Transverse colon (tissue), 4 donors: ENCODE results near the gene MECR. TPM values are rescaled to one million over a fixed set of nuclear protein-coding genes. Genes with fewer than 3 reads are reported as not detected.

Experiments used
- DNase-seq: peaks from one replicate; pipeline ENCODE4 v3.0.0-alpha.2; 2019
- H3K27ac ChIP-seq, 4 donors: fragments of 200-600 bp; sonication (generic); 2 replicates each; pipeline ENCODE4 v1.5.1; 2016 to 2018; ENCODE audit warnings: inconsistent platforms in 4 of 4
- H3K27me3 ChIP-seq: fragments of 200-600 bp; sonication (generic); 2 replicates; pipeline ENCODE4 v1.5.1; 2017; ENCODE audit warnings: inconsistent platforms
- H3K36me3 ChIP-seq, 4 donors: fragments of 200-600 bp; sonication (generic); 2 replicates each; pipeline ENCODE4 v1.5.1; 2017 to 2019; ENCODE audit warnings: inconsistent platforms in 4 of 4
- H3K4me1 ChIP-seq, 4 donors: fragments of 200-600 bp; sonication (generic); 2 replicates each; pipeline ENCODE4 v1.5.1; 2017 to 2020; ENCODE audit warnings: inconsistent platforms in 4 of 4
- H3K4me3 ChIP-seq, 4 donors: fragments of 200-600 bp; sonication (generic); 1 replicate in 1 of 4; 2 replicates in 3 of 4; pipeline versions ENCODE4 v1.5.1 to v1.6.1; 2017 to 2019; ENCODE audit warnings: inconsistent platforms in 4 of 4
- H3K9me3 ChIP-seq, 2 donors: fragments of 200-600 bp; sonication (generic); 2 replicates each; pipeline ENCODE4 v1.5.1; 2017 to 2019; ENCODE audit warnings: inconsistent platforms in 2 of 2
- EP300 ChIP-seq: sonication (generic); formaldehyde crosslinking; IDR thresholded peaks from one replicate; pipeline ENCODE4 v1.6.1; 2017; ENCODE audit warnings: antibody characterized with exemption, low read depth
- POLR2A ChIP-seq: fragments of 450-650 bp; IDR thresholded peaks from one replicate; pipeline ENCODE4 v1.6.1; 2016; ENCODE audit warnings: antibody characterized with exemption, mild to moderate bottlenecking, moderate library complexity
- POLR2AphosphoS5 ChIP-seq, 3 donors: sonication (generic); formaldehyde crosslinking; IDR thresholded peaks; one replicate each; pipeline ENCODE4 v1.6.1; 2016; ENCODE audit warnings: antibody characterized with exemption in 3 of 3
- WGBS, 2 donors: methylation state at CpG; one replicate each; pipeline ENCODE4 v1.1.5; 2018; ENCODE audit warnings: low coverage in 1 of 2; 5-methylcytosine and 5-hydroxymethylcytosine counted together
- in situ Hi-C, 4 donors: fragments of 200-750 bp; cut with MboI; loops; one replicate each; pipeline versions ENCODE4 v1.15.0 to v1.15.1; 2017; ENCODE audit warnings: low sequenced_read_pairs in 3 of 4, low pct_ligation_motif_present in 1 of 4, low pct_unique_long_range_greater_than_20kb in 1 of 4
- intact Hi-C: fragments of 100-400 bp; cut with DNase I; formaldehyde crosslinking; loops from one replicate; pipeline ENCODE4 v1.15.1; 2023; ENCODE audit warnings: low total_unique reads
- total RNA-seq, 4 donors: library from RNA; depleted of rRNA; stranded (reverse); fragments of >200 nt; gene quantifications; one replicate each; pipeline ENCODE4 v1.1.0, GENCODE V29; 2016
- TF ChIP-seq, protein P1 (sequence below), 5 experiments: fragments of 200-600 bp in 3 of 5; fragments of 450-650 bp in 2 of 5; sonication (generic) in 3 of 5; IDR thresholded peaks; 1 replicate in 2 of 5; 2 replicates in 3 of 5; pipeline ENCODE4 v1.5.1; 2016 to 2017; ENCODE audit warnings: antibody characterized with exemption in 5 of 5, inconsistent platforms in 3 of 5, mild to moderate bottlenecking in 2 of 5, moderate library complexity in 1 of 5

The MECR gene
- total RNA-seq, 4 donors from 2014 or later, result 5.2 to 16.0 (median 12.2) TPM; not detected in 1

GRCh38 chr1:29245876-29246275, 15.1 kb upstream of the MECR start:
- DNase-seq, result peak; percentile 27
- intact Hi-C loops (no loop called here), in situ Hi-C loops (loop anchor here (10.0 to 25.0 kb wide), 5 partner anchors 841 to 1466 kb away; partner anchors contain the start of gene MATN1 (in 1 of the 4))
- H3K4me1 ChIP-seq, result no peaks in the 10 kb centered on the region
- H3K4me3 ChIP-seq, result no peak overlapping the region
- H3K9me3 ChIP-seq, result no peaks in the 10 kb centered on the region
- H3K36me3 ChIP-seq, result no peaks in the 10 kb centered on the region
- H3K27ac ChIP-seq, result no peak overlapping the region
- 48 to 76% methylated on average over 2 to 5 of the region's 5 CpGs for WGBS, 2 donors
- TF ChIP-seq POLR2AphosphoS5 (IDR thresholded peaks at IDR 0.05) (no peak), POLR2A (no peak)
- TF ChIP-seq, protein P1, sequence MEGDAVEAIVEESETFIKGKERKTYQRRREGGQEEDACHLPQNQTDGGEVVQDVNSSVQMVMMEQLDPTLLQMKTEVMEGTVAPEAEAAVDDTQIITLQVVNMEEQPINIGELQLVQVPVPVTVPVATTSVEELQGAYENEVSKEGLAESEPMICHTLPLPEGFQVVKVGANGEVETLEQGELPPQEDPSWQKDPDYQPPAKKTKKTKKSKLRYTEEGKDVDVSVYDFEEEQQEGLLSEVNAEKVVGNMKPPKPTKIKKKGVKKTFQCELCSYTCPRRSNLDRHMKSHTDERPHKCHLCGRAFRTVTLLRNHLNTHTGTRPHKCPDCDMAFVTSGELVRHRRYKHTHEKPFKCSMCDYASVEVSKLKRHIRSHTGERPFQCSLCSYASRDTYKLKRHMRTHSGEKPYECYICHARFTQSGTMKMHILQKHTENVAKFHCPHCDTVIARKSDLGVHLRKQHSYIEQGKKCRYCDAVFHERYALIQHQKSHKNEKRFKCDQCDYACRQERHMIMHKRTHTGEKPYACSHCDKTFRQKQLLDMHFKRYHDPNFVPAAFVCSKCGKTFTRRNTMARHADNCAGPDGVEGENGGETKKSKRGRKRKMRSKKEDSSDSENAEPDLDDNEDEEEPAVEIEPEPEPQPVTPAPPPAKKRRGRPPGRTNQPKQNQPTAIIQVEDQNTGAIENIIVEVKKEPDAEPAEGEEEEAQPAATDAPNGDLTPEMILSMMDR (IDR thresholded peaks at IDR 0.05), result peak in 4 of 5 experiments; percentile 50 to 72 (median 52)
- no peaks in the 10 kb centered on the region for H3K27me3 ChIP-seq

DNA sequence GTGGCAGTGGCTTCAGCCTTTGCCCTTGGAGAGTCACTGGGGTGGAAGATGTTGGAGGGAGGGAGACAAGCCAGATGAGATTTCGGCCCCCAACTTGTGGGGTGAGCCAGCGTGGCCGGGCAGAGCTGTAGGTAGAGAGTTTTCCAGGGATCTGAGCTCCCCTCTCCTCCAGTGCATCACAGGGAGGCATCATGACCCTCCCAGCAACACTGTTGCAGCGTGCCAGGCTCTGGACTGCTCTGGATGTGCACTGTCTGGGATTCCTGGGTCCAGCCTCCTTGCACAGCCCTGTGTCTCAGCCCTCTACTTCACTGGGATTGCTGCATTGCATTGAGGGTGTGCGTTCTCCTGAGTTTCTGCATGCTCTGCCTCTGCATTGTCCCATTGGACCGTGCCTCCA, 14.5 kb upstream of the MECR start:
- Histone ChIP-seq H3K9me3 (no peaks in the 10 kb centered on the region), H3K4me3 (no peak overlapping the region), H3K27me3 (no peaks in the 10 kb centered on the region), H3K36me3 (no peaks in the 10 kb centered on the region), H3K27ac (no peak overlapping the region), H3K4me1 (no peaks in the 10 kb centered on the region)
- DNase-seq, result no peak
- intact Hi-C loops, result no loop called here
- in situ Hi-C loops, result loop anchor here (10.0 to 25.0 kb wide), 5 partner anchors 842 to 1467 kb away; partner anchors contain the start of gene MATN1 (in 1 of the 4)
- TF ChIP-seq EP300, result no peak
- TF ChIP-seq POLR2A, result no peak
- TF ChIP-seq, protein P1 (IDR thresholded peaks at IDR 0.05), result no peak
- TF ChIP-seq POLR2AphosphoS5 (IDR thresholded peaks at IDR 0.05), result no peak
- 75% methylated on average over 6 of the region's 6 CpGs; no CpG with 5 or more reads in 1 of the 2 donors for WGBS, 2 donors

- in situ Hi-C loops, result loop anchor here (10.0 to 25.0 kb wide), 5 partner anchors 843 to 1468 kb away; partner anchors contain the start of gene MATN1 (in 1 of the 4)
- no peak for DNase-seq
- 60 to 67% methylated on average over 2 to 3 of the region's 3 CpGs for WGBS, 2 donors
Observed at GRCh38 chr1:29243871-29244200, 13.1 kb upstream of the MECR start.

DNA sequence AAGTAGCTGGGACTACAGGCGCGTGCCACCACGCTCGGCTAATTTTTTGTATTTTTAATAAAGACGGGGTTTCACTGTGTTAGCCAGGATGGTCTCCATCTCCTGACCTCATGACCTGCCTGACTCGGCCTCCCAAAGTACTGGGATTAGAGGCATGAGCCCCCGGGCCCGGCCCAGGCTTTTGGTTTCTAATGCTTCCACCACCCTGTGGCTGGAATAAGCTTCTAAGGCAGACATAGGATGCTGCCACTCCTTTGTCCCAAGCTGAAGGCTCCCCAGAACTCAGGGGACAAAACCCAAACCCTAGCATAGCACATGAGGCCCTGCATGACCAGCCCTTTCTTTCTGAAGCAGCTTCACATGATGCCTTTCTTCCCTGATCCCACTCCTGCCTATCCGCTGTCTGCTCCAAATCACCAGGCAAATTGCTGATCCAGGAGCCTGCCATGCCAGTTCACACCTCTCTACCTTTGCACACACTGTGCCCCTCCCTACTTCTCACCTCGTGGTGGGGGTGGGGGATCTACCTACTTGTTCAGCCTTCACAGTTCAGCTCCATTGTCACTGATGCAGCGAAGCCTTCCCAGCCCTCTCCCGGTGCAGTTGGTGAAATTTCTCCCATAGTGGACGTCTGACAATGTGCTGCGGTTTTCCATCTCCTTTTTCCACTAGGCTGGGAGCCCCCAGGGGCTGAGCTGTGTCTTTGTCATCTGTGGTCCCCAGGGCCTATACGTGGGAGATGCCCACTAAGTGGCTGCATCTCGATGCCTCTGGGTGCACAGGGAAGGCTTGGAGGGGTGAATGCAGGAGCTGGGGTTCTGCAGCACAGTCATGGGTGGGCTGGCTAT, 12.5 kb upstream of the MECR start:
- no peaks in the 10 kb centered on the region for H3K9me3 ChIP-seq
- no peak overlapping the region for H3K4me3 ChIP-seq
- peaks cover 0 to 6% (median 3%) of the 10 kb centered on the region in 4 donors for H3K4me1 ChIP-seq
- no peak for DNase-seq
- TF ChIP-seq POLR2A, result no peak
- TF ChIP-seq, protein P1 (IDR thresholded peaks at IDR 0.05), result no peak
- TF ChIP-seq EP300, result no peak
- no peak for TF ChIP-seq POLR2AphosphoS5 (IDR thresholded peaks at IDR 0.05)
- H3K36me3 ChIP-seq, result no peaks in the 10 kb centered on the region
- in situ Hi-C loops, result loop anchor here (10.0 to 25.0 kb wide), 5 partner anchors 844 to 1469 kb away; partner anchors contain the start of gene MATN1 (in 1 of the 4)
- 67 to 79% methylated on average over 6 to 16 of the region's 16 CpGs for WGBS, 2 donors
- peaks cover 18% of the 10 kb centered on the region for H3K27me3 ChIP-seq
- intact Hi-C loops, result no loop called here
- H3K27ac ChIP-seq, result no peak overlapping the region

More at GRCh38 chr1:29243871-29244200, 13.1 kb upstream of the MECR start:
- Histone ChIP-seq H3K27ac (no peak overlapping the region), H3K9me3 (no peaks in the 10 kb centered on the region), H3K4me3 (no peak overlapping the region), H3K4me1 (peaks cover 0 to under 1% (median 0%) of the 10 kb centered on the region in 4 donors), H3K36me3 (no peaks in the 10 kb centered on the region), H3K27me3 (peaks cover 12% of the 10 kb centered on the region)
- intact Hi-C loops, result no loop called here
- no peak for TF ChIP-seq POLR2AphosphoS5 (IDR thresholded peaks at IDR 0.05)
- TF ChIP-seq, protein P1 (IDR thresholded peaks at IDR 0.05), result no peak
